Kidney epithelial cell (primary cell): ENCODE results near the gene WFDC13. TPM values are rescaled to one million over a fixed set of nuclear protein-coding genes. Genes with fewer than 3 reads are reported as not detected.
"Not testable (repeated sequence)": the region's sequence is repeated elsewhere in the genome, so short reads cannot be mapped to it uniquely, and the experiment has no call there.

Experiments
- DNase-seq: peaks from one replicate; pipeline ENCODE4 v3.0.0-alpha.2; 2010; ENCODE audit warnings: low read depth
- H3K27me3 ChIP-seq: 2 replicates; pipeline ENCODE4 v1.6.0; 2011; ENCODE audit warnings: low read length; ENCODE audit not compliant: control insufficient read depth, insufficient read depth
- H3K36me3 ChIP-seq: 2 replicates; pipeline ENCODE4 v1.5.1; 2011; ENCODE audit warnings: low read length; ENCODE audit not compliant: control insufficient read depth, insufficient read depth
- H3K4me3 ChIP-seq: 2 replicates; pipeline ENCODE4 v1.5.1; 2011; ENCODE audit warnings: low read depth, mild to moderate bottlenecking, control low read depth, low read length
- total RNA-seq: library from RNA; depleted of rRNA; stranded (reverse); fragments of >200 nt; gene quantifications from 2 replicates; pipeline ENCODE4 v1.2.3, GENCODE V29; 2015
- TF ChIP-seq, protein P1 (sequence below): IDR thresholded peaks from 2 replicates; pipeline ENCODE4 v1.5.1; 2011; ENCODE audit warnings: mild to moderate bottlenecking, moderate library complexity, low read length, control low read depth, inconsistent platforms; ENCODE audit not compliant: insufficient read depth, poor library complexity, severe bottlenecking

Gene WFDC13
- total RNA-seq, 1 donor from 2014 or later: not detected

- TF ChIP-seq, protein P1, sequence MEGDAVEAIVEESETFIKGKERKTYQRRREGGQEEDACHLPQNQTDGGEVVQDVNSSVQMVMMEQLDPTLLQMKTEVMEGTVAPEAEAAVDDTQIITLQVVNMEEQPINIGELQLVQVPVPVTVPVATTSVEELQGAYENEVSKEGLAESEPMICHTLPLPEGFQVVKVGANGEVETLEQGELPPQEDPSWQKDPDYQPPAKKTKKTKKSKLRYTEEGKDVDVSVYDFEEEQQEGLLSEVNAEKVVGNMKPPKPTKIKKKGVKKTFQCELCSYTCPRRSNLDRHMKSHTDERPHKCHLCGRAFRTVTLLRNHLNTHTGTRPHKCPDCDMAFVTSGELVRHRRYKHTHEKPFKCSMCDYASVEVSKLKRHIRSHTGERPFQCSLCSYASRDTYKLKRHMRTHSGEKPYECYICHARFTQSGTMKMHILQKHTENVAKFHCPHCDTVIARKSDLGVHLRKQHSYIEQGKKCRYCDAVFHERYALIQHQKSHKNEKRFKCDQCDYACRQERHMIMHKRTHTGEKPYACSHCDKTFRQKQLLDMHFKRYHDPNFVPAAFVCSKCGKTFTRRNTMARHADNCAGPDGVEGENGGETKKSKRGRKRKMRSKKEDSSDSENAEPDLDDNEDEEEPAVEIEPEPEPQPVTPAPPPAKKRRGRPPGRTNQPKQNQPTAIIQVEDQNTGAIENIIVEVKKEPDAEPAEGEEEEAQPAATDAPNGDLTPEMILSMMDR: no peak
- DNase-seq: no peak
These were observed 6.3 kb upstream of the WFDC13 start for GRCh38 chr20:45695496-45695895.

DNA sequence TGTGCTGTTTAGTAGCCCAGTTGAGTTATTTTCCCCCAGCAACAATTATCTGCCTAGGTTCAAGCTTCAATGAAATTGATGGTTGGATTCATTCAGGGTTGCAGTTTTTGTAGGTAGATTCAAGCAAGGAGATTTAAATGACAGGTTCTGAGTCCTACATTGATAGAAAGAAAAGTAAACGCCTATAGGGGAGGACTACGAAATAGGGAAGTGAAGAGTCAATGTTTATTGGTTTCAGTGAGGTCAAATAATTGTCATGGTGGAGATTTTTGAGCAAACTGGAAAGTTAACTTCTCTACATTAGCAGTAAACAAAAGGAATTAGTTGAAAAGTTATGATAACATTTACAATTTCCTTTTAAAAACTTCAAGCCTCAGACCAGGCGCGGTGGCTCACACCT is 734 bp upstream of the WFDC13 start:
- H3K4me3 ChIP-seq: no peak overlapping the region
- DNase-seq: no peak
- TF ChIP-seq, protein P1: no peak
- H3K27me3 ChIP-seq: no peaks in the 10 kb centered on the region
- no peaks in the 10 kb centered on the region for H3K36me3 ChIP-seq

More at GRCh38 chr20:45695496-45695895, 6.3 kb upstream of the WFDC13 start:
- no peaks in the 10 kb centered on the region for H3K27me3 ChIP-seq
- no peaks in the 10 kb centered on the region for H3K36me3 ChIP-seq
- no peak overlapping the region for H3K4me3 ChIP-seq

DNA sequence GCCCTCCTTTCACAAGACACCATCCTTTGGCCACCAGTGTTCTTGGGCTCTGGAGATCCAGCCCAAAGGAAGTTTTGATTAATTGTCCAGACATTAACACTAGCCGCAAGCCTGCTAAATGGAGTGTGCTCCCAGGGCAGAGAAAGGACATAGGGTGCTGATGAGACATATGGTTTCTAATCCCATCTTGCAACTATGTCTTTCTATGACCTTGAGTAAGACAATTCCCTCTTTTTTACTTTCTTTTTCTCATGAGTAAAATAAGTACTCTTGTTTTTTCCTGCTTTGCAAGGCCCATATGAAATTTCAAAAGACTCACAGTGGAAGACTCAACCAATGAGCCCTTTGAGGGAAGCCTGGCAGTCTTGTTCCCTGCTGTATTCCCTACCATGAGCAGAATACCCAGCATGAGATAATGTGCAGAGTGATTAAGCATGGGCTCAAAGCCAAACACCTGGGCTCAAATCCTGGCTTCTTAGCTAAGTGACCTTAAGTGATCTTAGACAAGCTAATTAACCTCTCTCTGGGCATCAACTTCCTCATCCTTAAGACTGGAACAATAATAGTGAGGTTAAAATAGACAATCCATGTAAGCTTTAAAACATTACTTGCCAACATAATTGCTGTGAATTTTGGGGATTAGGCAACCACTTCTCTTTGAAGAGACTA is 3.3 kb downstream of the WFDC13 start, which contains the start of gene WFDC10B:
WFDC10B (minus strand) TSS at position 51 of the 669 bp plus-strand sequence. CDS start 19,027 bp downstream, outside the sequence.
- TF ChIP-seq, protein P1: no peak
- Histone ChIP-seq H3K27me3 (no peaks in the 10 kb centered on the region), H3K36me3 (no peaks in the 10 kb centered on the region), H3K4me3 (no peak within 1 kb of the TSS)
- no peak for DNase-seq

DNA sequence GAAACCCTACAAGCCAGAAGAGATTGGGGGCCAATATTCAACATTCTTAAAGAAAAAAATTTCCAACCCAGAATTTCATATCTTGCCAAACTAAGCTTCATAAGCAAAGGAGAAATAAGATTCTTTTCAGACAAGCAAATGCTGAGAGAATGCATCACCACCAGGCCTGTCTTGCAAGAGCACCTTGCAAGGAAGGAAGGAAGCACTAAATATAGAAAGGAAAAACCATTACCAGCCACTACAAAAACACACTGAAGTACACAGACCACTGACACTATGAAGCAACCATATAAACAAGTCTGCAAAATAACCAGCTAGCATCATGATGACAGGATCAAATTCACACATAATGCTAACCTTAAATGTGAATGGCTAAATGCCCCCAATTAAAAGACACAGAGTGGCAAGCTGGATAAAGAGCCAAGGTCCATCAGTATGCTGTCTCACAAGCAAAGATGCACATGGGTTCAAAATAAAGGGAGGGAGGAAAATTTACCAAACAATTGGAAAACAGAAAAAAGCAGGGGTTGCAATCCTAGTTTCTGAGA is 14.4 kb downstream of the WFDC13 start:
- DNase-seq, H3K27me3 ChIP-seq, H3K36me3 ChIP-seq, H3K4me3 ChIP-seq: not testable (repeated sequence)

DNA sequence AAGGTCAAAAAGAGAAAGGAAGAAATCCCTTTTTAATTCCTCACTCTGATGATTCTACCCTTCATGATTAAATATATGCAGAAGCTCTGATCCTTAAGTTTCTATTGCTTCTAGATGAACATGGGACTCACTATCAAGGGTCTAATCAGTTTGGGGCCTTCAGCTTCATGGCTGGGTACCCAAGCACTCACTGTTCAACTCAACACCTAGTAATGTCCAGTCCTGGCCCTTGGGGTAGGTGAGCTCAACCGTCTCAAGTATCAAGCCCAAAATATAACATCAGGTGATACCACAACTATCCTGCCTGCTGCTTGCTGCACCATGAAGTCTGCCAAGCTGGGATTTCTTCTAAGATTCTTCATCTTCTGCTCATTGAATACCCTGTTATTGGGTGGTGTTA is 20.2 kb downstream of the WFDC13 start, which contains the start of gene SPINT4:
SPINT4 (plus strand) TSS at position 301 of the 400 bp plus-strand sequence; CDS start at position 322, 21 bp downstream.
- H3K4me3 ChIP-seq: no peak within 1 kb of the TSS
- DNase-seq: no peak
- TF ChIP-seq, protein P1: no peak

DNA sequence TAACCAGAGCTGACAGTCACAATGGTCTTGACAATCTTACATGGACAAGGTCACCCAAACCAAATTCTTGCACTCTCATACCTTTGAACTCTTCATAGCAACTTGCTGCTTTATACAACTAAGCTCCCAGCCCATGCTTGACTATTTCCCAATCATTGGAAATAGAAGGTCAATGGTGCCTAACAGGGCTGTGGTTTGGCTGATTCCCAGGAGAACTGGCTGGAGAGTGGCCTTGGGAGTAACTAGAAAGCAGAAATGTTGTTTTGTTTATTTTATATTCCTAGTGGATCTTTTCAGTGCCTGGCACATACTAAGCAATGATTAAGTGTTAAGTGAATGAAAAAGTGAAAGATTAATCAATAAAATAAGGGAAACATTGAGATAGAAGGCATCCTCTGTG is 23.3 kb downstream of the WFDC13 start:
- DNase-seq: no peak
- TF ChIP-seq, protein P1: no peak

More for the DNA sequence above, 20.2 kb downstream of the WFDC13 start, which contains the start of gene SPINT4:
- Histone ChIP-seq H3K27me3 (no peaks in the 10 kb centered on the region), H3K36me3 (no peaks in the 10 kb centered on the region)

More for the DNA sequence above, 23.3 kb downstream of the WFDC13 start:
- Histone ChIP-seq H3K4me3 (no peak overlapping the region), H3K27me3 (no peaks in the 10 kb centered on the region), H3K36me3 (no peaks in the 10 kb centered on the region)
